OCI-M2 (cell line): ENCODE data around the gene EMC1.
"Not testable (repeated sequence)": the region's sequence is repeated elsewhere in the genome, so short reads cannot be mapped to it uniquely, and the experiment has no call there.

Experiments used
- DNase-seq: peaks from one replicate; lab custom pipeline; 2025; ENCODE audit not compliant: unreplicated experiment; lab: John Stamatoyannopoulos, UW

The EMC1 gene

DNA sequence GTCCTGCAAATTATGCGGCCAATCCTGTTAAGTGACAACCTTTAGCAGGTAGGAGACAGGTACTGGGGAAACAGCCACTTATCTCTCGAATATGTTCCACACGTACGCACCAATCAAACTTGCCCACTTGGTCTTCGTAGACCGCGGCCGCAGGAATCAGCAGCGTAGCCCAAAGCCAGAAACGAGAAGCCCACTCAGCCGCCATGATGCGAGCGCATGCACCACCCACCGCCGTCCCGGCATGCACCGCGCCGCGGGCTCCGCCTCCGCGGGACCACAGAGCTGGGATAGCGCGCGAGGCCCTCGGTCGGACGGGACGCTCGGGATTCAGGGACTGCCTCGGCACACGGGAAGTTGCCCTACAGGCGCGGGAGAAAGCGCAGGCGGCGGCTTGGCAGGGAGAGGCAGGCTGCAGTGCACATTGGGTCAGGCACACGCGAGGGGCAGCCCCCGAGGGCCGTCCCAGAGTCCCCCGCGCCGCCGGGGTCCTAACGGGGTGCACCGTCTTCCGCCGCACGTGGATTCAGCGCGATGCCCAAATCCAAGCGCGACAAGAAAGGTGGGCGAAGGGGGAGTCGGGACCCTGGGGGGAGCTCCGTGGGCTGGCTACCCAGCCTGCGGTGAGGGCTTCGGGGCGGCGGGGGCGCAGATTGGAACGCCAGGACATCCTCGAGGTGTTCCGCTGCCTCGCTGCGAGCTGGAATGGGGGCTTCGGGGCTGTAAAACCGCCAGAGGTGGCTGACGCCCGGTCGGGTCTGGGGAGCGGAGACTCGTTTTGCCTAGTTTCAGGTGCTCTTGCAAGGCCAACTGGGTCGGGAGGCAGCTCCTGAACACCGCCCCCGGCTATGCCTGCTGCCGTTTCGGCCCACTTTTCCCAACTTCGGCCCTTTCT, at the start of gene EMC1, which contains the start of gene MRTO4:
EMC1 (minus strand) TSS at position 220 of the 892 bp plus-strand sequence; CDS start at position 205, 15 bp downstream.
MRTO4 (plus strand) TSS at position 501 of the 892 bp plus-strand sequence; CDS start at position 532, 31 bp downstream.
- peak; percentile 66 for DNase-seq

DNA sequence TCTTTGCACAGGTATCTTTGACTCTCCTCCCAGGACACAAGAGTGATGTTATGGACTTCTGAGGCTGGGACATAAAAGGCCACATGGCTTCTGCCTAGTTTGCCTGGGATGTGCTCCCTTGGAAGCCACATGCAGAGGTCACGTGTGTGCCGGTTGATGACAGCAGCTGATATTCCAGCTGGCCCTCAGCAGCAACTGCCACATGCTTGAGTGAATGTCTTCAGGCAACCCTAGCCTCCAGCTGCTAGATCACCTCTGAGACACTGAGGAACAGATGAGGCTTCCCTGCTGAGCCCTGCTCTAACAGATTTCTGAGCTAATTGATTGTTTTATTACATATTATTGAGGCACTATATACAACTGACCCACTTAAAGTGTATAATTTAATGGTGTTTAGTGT, 48.9 kb upstream of the EMC1 start:
- no peak for DNase-seq

DNA sequence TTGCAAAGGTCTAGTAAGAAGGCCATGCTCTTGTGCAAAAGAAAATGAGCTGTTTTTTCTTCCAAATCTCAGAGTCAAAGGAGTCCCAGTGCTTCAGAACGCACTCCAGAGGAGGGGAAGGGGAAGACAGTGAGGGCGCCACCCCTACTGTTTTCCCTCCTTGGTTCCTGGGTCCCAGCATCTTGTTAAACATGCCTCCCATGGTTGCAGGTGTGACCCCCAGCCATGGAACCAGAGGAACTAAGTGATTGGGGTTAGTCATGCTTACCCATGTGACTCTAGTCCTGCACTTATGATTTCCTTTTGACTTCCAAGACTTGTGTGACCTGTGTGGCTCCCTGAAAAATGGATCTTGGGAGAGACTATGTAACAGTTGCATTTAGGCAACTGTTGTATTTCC, 43.3 kb upstream of the EMC1 start:
- DNase-seq, result no peak

DNA sequence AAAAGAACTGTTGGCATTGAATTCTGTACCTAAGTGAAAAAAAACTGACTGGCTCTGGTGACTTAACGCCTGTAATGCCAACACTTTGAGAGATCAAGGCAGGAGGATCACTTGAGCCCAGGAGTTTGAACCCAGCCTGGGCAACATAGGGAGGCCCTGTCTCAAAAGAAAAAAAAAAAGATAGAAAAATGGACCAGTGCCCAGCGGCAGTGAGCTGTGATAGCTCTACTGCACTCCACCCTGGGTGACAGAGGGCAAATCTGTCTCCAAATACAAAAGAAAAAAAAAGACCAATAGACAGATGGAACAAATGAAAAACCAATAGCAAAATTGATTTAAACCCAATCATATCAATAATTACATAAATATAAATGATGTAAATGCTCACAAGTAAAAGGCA, 37.9 kb upstream of the EMC1 start:
- no peak for DNase-seq

DNA sequence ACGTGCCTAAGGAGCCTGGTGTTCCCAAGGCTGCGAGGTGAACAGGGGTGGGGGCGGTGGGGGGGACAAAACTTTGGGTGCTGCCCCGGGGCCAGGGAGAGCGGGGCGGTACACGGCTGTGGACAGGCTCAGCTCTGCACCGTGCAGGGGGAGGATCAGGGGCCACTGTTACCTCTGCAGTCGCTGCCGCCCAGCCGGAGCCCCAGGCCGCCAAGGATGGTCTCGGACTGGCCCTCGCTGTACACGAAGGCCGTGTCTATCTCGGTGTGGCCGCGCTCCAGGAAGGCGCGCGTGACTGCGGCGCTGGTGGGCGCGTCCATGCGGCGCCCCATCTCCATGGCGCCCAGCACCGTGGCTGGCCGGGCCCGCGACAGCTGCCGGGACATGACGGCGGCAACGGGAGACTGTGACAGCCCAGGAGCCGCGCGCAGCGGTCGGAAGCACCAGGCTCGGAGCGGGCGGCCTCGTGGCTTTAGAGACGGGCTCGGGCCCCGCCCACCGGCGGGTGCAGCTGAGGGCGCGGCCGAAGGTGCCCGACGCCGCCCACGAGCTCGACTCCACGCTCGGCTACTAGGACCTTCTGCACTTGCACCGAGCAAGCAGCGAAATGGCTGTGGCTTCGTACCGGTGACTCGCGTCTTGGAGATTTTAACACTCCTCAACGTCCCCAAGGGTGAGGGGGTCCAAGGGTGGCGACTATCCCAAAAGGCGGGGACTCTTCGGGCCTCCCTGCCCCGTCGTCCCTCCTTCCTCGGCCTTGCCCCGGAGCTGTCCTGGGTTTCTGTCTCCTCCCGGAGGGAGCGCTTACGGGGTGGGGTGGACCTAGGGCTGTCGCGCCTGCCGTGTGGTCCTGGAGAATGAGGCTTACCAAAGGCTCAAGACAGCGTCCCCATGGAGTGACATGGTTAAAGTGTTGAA, 37.3 kb upstream of the EMC1 start, which contains the start of gene AKR7A3:
AKR7A3 (minus strand) TSS at position 447 of the 918 bp plus-strand sequence; CDS start at position 386, 61 bp downstream.
- not testable (repeated sequence) for DNase-seq

DNA sequence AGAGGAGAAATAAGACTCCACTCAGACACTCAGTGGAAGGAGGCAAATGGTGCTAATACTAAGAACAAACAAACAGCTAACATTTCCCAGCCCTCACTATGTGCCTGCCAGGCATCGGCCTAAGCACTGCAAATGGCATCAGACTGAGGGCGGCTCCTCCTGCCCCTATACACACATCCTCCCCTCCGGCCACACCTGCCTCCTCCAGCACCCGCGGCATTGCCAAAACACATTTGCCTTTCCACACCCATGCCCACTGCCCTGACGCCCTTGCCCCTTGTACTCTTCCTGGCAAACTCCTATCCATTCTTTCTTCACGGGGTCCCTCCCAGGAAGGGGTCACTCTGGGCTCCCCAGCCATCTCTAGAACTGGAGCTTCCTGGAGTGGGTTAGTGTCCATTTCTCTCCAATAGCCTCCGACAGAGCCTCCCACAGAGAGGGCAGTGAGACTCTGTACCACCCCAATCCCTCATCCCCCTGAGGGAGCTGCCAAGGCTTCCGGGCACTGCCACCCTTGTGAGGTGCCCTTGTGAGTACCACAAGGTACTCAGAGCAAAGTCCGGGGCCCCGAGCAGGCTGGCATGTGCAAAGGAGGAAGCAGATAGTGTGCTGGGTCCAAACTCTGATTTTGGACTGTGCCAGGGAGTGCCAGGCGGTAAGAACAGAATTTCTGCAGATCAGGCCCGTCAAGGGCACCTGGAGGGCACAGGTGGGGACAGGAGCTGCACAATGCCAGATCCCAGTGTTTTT, 36.3 kb upstream of the EMC1 start:
- no peak for DNase-seq

DNA sequence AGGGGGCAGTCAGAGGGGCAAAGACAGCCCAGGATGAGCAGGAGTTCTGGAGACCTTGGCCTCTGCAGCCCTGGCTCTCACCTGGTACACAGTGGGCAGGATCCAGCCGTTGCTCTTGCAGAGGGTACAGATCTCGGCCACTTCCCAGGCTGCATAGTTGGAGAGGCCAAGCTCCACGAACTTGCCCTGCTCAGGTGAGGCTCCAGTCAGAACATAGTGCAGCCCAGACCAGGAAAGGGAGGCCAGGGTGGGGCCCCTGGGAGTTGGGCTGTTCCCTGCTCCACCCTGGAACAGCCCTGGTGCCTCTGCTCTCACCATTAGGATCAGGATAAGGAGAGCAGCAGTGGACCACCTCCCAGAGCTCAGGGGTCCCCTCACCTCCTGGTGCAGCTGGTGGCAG, 34.5 kb upstream of the EMC1 start:
- not testable (repeated sequence) for DNase-seq

DNA sequence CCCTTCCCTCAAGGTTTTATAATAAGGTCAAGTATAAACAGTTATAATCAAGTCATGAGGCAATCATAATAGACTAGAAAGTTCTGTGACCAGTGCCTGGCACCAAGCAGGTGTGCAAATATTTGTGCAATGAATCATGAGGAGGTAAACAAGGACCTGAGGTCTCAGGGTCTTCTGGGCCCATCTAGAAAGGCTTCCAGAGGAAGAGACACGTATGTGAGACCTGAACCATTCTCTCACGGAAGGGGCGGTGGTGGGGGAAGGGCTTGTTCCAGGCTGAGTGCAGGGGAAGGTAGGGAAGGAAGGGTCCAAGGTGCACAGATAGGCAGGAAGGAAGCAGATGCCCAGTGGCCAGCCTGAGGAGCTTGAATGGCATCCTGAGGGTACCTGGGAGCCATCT, 34.0 kb upstream of the EMC1 start:
- not testable (repeated sequence) for DNase-seq

DNA sequence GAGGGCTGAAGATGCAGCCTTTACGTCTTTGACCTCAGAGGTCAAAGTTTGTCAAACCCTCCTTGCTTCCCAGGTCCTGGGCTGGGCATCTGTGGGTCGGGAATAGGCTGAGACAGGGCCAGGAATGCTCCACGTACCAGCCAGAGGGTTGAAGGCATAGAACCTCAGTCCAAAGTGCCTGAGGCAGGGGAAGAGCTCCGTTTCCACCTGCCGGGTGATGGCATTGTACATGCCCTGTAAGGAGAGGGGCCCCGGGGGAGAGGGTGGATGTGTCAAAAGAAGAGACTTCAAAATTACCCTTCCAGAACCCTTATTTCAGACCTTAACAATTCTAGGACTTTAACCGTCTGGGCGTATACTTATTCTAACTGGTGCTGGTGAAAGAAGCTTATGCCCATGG, 33.6 kb upstream of the EMC1 start:
- no peak for DNase-seq

DNA sequence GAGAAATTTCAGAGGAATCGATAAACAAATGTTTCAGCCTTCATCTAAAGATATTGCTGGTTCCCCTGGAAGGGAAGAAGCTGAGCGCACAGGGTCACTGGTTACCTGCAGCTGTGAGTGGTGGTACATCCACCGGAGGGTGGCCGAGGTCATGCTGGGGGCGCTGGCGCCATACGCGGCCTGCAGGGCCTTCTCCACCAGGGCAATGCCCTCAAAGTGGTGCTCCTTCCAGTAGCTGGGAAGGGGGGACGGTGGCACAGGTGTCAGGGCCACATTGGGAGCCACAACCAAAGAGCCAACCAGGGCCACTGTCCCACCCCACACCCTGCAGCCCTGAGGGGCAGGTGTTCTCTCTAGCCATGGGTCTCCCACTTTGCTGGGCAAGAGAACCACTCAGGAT, 32.6 kb upstream of the EMC1 start:
- no peak for DNase-seq

DNA sequence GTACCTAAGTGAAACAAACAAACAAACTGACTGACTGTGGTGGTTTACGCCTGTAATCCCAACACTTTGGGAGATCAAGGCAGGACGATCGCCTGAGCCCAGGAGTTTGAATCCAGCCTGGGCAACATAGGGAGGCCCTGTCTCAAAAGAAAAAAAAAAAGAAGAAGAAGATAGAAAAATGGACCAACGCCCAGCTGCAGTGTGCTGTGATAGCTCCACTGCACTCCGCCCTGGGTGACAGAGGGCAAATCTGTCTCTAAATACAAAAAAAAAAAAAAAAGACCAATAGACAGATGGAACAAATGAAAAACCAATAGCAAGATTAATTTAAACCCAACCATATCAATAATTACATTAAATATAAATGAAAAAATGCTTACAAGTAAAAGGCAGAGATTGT, 23.3 kb upstream of the EMC1 start:
- no peak for DNase-seq

DNA sequence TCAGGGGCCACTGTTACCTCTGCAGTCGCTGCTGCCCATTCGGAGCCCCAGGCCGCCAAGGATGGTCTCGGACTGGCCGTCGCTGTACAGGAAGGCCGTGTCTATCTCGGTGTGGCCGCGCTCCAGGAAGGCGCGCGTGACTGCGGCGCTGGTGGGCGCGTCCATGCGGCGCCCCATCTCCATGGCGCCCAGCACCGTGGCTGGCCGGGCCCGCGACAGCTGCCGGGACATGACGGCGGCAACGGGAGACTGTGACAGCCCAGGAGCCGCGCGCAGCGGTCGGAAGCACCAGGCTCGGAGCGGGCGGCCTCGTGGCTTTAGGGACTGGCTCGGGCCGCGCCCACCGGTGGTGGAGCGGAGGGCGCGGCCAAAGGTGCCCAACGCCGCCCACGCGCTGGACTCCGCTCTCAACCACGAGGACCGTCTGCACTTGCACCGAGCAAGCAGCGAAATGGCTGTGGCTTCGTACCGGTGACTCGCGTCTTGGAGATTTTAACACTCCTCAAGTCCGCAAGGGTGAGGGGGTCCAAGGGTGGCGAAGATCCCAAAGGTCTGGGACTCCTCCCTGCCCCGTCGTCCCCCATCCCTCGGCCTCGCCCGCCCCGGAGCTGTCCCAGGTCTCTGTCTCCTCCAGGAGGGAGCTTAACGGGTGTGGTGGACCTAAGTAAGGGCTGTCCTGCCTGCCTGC, 22.7 kb upstream of the EMC1 start:
- not testable (repeated sequence) for DNase-seq

DNA sequence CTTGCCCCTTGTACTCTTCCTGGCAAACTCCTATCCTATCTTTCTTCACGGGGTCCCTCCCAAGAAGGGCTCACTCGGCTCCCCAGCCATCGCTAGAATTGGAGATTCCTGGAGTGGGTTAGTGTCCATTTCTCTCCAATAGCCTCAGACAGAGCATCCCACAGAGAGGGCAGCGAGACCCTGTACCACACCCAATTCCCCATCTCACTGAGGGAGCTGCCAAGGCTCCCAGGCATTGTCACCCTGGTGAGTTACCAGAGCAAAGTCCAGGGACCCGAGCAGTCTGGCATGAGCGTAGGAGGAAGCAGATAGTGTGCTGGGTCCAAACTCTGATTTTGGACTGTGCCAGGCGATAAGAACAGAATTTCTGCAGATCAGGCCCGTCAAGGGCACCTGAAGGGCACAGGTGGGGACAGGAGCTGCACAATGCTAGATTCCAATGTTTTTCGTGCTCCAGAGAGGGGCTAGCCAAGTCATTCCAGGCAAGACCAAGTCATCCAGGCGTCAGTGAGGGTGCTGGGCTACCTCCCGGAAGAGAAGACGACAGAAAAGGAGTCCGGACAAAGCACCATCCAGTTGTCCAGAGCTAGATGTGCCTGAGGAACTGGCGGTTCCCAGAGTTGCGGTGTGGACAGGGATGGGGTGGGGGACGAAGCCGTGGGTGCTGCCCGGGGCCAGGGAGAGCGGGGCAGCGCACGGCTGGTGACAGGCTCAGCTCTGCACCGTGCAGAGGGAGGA, 22.0 kb upstream of the EMC1 start:
- DNase-seq, result no peak

DNA sequence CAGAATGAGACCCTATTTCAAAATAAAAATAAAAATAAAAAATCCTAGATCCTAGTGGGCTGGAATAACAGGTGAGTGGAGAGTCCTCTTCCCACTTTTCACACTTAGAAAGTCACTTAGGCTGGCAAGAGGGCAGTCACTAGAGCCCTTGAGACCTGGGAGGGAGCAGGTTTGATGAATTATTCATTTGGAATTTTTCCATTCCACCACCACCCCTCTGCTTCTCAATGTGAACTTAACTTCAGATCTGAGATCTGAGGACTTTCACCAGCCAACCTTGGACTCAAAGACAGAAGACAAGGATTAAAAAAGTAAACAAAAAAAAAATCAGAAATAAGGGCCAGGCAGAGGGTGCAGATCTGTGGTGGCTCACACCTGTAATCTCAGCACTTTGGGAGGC, 20.7 kb upstream of the EMC1 start:
- no peak for DNase-seq

DNA sequence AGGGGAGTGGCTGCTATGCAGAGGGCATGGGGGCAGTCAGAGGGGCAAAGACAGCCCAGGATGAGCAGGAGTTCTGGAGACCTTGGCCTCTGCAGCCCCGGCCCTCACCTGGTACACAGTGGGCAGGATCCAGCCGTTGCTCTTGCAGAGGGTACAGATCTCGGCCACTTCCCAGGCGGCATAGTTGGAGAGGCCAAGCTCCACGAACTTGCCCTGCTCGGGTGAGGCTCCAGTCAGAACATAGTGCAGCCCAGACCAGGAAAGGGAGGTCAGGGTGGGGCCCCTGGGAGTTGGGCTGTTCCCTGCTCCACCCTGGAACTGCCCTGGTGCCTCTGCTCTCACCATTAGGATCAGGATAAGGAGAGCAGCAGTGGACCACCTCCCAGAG, 19.0 kb upstream of the EMC1 start:
- DNase-seq, result not testable (repeated sequence)

DNA sequence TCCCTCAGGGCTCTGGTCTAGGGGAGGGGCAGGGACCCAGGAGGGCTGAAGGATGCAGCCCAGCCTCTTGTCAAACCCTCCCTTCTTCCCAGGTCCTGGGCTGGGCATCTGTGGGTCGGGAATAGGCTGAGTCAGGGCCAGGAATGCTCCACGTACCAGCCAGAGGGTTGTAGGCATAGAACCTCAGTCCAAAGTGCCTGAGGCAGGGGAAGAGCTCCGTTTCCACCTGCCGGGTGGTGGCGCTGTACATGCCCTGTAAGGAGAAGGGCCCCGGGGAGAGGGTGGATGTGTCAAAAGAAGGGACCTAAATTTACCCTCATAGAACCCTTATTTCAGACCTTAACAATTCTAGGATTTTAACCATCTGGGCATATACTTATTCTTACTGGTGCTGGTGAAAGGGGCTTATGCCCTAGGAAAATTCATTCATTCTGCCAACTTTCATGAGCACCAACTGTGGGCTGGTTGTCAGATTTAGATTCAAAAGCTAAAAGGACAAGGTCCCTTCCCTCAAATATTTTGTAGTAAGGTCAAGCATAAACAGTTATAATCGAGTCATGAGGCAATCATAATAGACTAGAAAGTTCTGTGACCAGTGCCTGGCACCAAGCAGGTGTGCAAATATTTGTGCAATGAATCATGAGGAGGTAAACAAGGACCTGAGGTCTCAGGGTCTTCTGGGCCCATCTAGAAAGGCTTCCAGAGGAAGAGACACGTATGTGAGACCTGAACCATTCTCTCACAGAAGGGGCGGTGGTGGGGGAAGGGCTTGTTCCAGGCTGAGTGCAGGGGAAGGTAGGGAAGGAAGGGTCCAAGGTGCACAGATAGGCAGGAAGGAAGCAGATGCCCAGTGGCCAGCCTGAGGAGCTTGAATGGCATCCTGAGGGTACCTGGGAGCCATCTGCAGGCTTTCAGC, 18.4 kb upstream of the EMC1 start:
- not testable (repeated sequence) for DNase-seq

DNA sequence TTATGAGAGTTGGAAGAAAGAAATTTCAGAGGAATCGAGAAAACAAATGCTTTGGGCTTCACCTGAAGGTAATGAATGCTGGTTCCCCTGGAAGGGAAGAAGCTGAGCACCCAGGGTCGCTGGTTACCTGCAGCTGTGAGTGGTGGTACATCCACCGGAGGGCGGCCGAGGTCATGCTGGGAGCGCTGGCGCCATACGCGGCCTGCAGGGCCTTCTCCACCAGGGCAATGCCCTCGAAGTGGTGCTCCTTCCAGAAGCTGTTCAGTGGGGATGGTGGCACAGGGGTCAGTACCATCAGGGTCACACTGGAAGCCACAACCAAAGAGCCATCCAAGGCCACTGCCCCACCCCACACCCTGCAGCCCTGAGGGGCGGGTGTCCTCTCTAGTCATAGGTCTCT, 17.1 kb upstream of the EMC1 start:
- DNase-seq, result no peak

DNA sequence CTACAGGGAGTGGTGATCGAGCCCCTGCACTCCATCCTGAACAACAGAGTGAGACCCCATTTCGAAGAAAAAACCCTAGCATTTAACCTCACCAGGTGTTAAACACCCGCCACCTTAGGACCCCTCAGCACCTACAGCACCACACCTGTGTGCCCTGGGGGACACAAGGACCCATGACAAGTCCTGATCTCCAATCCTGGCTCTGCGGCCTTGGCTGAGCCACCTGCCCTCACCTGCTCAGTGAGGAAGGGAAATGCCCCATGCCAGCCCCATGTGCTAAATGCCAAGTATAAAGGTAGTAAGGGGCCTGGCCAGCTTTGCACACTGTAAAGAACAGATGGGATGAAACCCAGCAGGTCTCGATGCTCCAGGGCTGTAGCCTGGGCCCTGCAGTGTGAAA, 11.4 kb upstream of the EMC1 start:
- no peak for DNase-seq

DNA sequence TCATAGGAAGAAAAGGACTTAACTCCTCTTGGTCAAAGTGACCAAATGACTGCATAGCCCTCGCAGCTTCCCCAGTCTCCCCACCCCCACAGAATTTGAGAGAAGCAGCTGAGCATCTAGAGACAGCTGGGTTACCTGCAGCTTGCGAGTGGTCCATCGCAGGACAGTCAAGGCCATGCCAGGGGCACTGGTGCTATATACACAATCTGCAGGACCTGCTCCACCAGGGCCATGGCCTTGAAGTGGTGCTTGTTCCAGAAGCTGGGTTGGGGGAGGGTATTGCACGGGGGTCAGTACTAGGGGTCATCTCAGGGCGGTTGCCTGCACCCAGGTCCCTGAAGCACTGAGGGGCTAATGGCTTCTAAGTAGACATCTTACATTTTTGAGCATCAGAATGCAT, 10.7 kb upstream of the EMC1 start:
- no peak for DNase-seq
